Stimulated activated CD8-positive, alpha-beta memory T cell treated with anti-CD3 and anti-CD28 coated beads, Interleukin-12 subunit alpha, Interleukin-12 subunit beta, amount 100 ng/mL, for 24 hours (primary cell): ENCODE measurements around the gene SLC2A5.

ENCODE experiments used
- DNase-seq: peaks from one replicate; pipeline ENCODE4 v3.0.0-alpha.2; 2020; ENCODE audit errors: extremely low read depth

SLC2A5 gene

DNA sequence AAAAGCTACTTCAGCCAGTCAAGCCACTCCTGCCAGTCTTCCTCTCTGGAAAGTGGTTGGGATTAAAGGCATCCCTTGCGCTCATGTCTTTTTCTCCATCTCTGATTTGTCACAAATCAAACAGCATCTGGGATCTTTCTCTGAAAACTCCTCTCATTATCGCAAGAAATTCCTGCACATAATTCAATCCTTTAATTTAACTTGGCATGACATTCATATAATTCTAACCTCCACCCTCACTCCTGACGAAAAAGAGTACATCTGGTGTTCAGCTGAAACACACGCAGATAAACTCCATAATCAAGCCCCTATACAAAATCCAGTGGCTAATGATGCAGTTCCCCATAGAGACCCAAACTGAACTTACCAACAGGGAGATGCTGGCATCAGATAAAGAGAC is 19.4 kb upstream of the SLC2A5 start:
- no peak for DNase-seq

GRCh38 chr1:9087411-9088125 is 18.1 kb upstream of the SLC2A5 start:
- DNase-seq, result no peak

GRCh38 chr1:9086796-9087195 is 17.4 kb upstream of the SLC2A5 start:
- no peak for DNase-seq

DNA sequence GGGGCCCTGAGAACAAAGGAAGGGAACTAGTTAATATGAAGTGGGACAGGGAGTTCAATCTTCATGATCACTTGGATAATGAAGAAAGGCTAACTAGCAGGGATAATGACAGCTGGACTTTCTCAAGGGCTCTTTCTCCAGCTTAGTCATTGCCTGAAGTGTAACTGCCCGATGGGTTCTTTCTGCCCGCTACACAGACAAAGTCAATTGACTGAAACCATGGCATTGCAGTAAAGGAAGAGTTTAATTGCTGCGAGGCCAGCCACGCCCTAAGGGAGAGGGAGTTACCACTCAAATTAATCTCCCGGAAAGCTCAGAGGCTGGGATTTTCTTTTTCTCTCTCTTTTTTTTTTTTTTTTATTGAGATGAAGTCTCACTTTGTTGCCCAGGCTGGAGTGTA is 16.6 kb upstream of the SLC2A5 start:
- no peak for DNase-seq

DNA sequence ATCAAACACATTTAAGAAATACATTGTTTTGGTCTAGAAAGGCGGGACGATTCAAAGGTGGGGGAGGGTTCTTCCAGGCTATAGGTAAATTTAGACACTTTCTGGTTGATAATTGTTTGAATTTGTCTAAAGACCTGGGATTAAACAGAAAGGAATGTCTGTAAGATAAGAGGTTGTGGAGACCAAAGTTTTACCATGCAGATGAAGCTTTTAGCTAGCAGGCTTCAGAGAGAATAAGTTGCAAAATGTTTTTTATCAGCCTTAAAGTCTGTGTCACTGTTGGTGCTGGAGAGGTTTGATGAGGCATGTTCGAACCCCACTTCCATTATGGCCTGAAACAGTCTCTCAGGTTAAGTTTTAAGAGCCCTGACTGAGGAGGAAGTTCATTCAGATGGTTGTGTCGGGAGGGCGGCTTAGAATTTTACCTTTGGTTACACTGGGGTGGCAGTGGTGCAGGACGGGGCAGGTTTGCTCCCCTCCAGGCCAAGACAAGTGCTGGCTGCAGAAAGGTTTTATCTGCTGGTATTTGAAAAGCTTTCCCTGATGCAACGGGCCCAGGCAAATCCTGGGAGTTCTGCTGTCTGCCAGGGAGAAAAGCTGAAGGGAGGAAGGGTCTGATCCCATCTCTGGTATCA is 16.0 kb upstream of the SLC2A5 start:
- no peak for DNase-seq

- DNase-seq, result no peak
These were observed 15.5 kb upstream of the SLC2A5 start for GRCh38 chr1:9084906-9085305.

GRCh38 chr1:9081473-9081872 is 12.0 kb upstream of the SLC2A5 start:
- DNase-seq, result no peak

DNA sequence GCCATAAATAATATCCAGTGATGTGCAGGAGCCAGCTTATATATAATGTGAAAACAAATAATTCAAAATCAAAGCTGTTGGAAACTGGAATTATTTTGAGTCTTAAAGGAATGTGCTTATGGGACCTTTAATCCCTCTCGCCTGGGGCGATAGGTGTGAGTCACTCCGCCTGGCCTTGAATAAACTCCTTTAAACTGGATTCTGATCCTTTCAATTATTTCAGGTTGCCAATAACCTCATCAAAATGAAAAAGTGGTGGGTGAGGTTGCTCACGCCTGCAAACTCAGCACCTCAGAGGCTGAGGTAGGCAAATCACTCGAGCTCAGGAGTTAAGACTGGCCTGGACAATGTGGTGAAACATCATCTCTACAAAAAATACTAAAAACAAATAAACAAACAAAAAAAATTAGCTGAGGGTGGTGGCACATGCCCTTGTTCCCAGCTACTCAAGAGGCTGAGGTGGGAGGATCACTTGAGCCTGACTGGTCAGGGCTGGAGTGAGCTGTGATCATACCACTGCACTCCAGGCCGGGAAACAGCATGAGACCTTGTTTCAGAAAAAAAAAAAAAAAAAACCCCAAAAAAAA is 11.4 kb upstream of the SLC2A5 start:
- DNase-seq, result no peak

DNA sequence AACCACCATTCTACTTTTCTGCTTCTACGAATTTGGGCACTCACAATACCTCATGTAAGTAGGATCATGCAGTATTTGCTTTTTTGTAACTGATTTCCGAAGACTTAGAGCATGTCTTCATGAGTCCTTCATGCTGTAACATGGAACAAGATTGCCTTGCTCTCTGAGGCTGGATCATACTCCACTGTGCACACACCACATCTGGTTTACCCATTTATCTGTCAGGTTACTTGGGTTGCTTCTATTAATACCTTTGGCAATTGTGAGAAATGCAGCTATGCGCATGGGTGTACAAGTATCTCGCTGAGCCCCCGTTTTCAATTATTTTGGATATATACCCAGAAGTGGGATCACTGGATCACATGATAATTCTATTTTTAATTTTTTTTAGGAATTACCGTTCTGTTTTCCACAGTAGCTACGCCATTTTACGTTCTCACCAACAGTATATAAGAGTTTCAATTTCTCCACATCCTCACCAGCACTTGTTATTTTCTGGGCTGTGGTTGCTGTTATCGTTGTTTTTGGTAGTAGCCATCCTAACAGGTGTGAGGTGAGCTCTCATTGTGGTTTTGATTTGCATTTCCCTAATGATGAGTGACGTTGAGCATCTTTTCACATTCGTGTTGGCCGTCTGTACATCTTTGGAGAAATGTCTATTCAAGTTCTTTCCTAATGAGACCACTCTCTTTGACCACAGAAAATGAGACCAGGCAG is 10.7 kb upstream of the SLC2A5 start:
- no peak for DNase-seq

DNA sequence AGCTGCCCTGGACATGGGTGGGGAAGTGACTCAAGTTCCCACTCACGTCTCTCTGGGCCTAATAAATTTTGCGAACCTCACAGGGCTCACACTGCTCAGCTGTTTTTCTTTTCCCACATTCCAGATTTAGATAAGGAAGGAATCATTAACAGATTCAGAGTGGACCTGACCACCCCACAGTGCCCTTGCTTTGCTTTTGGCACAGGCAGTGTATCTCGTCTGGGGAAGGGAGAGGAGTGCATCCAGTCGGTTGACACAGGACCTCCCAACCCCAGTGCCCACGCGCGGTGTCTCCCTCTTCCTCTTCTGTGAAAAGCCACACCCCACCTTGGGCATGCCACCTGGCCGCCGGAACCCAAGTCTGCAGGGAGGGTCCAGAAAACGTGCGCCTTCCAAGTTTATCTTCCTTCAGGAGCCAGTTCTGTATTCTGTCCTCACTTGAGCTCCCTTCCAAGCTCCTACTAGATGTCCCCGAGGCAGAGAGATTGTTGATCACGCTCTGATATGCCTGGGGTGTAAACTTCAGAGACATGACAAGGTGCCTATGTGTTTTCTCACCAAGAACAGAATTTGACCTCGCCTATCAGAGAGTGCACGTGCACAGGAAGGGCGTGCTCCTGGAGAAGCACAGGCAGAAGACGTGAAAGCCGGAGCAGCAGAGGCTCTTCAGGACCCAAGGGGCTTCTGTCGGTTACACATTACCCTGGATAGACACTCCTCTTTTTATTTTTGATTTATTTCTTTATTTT is 9.5 kb upstream of the SLC2A5 start:
- DNase-seq, result no peak

- no peak for DNase-seq
These were observed 8.7 kb upstream of the SLC2A5 start for GRCh38 chr1:9078015-9078751.

DNA sequence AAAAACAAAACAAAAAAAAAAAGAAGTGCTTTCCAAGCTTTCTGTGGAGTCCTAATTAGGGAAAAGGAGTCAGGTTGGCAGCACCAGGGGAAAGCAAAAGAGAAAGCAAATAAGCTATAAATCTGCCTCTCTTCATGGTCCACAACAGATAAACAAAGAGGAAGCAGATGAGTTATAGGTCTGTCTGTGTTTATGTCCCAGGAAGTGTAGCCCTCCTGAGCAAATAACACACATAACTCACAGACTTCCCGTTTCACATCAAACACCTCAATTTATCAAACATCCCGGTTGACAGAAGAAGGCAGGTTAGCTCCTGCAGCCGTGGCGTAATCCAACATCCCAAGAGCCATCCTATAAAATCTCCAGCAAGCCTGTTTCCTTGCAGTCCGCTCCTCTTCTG is 5.6 kb upstream of the SLC2A5 start:
- no peak for DNase-seq

DNA sequence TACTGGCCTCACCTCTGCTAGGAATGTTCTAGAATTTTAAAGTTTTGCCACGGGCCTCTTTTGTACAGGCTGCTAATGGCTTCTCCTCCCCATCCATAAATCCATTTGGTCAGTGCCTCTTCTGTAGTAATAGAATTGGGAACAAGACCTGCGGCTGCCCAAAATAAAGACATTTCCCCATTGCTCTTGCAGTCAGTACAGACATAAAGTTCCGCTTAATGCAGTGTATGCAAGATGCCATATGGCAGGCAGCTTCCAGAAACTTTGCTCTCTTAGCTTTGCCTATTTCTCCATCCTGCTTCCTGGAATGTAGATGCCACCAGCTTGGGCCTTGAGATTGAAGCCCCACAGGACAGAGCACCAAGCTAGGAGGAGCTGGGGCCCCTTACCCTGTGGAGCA is 3.7 kb upstream of the SLC2A5 start:
- DNase-seq, result no peak

DNA sequence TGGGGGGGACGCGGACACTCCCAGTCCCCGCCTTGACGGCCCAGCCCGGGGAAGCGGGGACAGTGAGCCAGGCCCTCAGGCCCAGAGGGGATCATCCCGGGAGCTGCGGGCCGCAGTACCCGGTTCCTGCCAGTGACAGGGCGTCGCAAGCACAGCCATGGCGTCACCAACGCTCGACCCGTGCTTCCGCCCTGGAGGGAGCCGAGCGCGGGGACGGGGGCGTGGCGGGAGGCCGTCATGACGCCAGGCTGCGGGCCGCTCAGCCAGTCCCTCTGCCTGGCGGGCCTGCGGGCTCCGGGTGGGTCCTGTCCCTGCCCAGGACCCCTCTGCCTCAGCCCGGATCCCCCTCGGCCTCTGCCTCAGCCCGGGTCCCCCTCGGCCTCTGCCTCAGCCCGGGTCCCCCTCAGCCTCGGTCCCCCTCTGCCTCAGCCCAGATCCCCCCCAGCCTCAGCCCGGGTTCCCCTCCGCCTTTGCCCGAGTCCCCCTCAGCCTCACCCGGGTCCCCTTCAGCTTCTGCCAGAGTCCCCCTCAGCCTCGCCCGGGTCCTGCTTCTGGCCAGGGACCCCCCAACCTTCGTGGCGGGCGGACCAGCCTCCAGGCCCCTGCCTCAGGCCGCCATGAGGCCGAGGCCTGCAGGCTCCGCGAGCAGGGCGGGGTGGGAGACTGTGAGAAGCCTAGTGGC is 2.3 kb upstream of the SLC2A5 start:
- DNase-seq, result no peak

DNA sequence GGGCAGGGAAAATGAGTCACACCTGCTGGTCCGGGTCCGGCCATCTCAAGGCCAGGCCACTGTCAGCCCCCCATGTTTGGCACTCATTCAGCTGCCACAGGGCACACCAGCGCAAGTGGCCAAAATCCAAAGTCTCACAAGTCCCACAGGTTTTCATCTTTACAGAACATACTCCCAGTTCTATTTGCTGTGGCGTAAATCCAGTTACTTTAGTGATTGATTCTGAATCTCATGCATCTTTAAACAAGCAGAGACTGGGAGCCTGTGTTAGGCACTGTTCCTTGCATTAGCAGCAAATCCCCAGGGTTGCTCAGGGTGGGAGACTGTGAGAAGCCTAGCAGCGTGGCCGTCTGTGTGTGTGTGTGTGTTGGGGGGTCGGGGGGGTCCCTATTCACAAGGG is 1.1 kb upstream of the SLC2A5 start:
- no peak for DNase-seq

DNA sequence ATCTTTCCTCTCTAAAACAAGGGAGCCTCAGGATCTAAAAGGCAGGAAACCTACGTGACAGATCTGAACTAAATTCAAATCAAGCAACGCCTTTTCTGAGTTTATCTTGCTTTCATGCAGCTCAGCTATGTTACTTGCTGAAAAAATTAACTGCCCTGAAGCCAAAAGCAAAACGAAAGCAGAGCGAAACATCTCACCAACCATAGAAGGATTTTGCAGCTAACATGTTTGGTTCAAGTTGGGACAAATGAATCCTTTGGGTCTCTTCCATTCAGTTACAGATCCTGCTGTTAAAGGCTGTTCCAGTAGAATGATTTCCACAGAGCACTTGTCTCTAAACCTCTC is 482 bp downstream of the SLC2A5 start:
- DNase-seq, result no peak

GRCh38 chr1:9066945-9067807 is 2.3 kb downstream of the SLC2A5 start:
- no peak for DNase-seq

GRCh38 chr1:9065213-9065751 is 4.2 kb downstream of the SLC2A5 start:
- DNase-seq, result no peak

- no peak for DNase-seq
These were observed 6.6 kb downstream of the SLC2A5 start for GRCh38 chr1:9062846-9063245.

- DNase-seq, result no peak
These were observed 7.4 kb downstream of the SLC2A5 start for GRCh38 chr1:9062021-9062471.
